ENCODE measurements around the gene C19orf44.

C19orf44 gene

GRCh38 chr19:16566161-16566560 lies 70.0 kb downstream of the C19orf44 start:
- TF ChIP-seq CTCF (IDR thresholded peaks at IDR 0.05; ENCODE audit: low read depth, low read length) = no peak
- no peak for DNase-seq
- no peaks in the 10 kb centered on the region for H3K4me1 ChIP-seq
- no peaks in the 10 kb centered on the region for H3K9me3 ChIP-seq
- no peaks in the 10 kb centered on the region for H3K27me3 ChIP-seq
- H3K4me3 ChIP-seq (ENCODE audit: low read depth, low read length) = no peak overlapping the region
- peaks cover 53% of the 10 kb centered on the region for H3K36me3 ChIP-seq

GRCh38 chr19:16566702-16567101 lies 70.5 kb downstream of the C19orf44 start:
- DNase-seq = no peak
- TF ChIP-seq CTCF (IDR thresholded peaks at IDR 0.05; ENCODE audit: low read depth, low read length) = no peak
- H3K9me3 ChIP-seq = no peaks in the 10 kb centered on the region
- H3K36me3 ChIP-seq = peaks cover 49% of the 10 kb centered on the region
- no peaks in the 10 kb centered on the region for H3K4me1 ChIP-seq
- H3K27me3 ChIP-seq = no peaks in the 10 kb centered on the region
- H3K4me3 ChIP-seq (ENCODE audit: low read depth, low read length) = no peak overlapping the region

GRCh38 chr19:16569609-16570320 lies 73.6 kb downstream of the C19orf44 start:
- Histone ChIP-seq H3K27me3 (no peaks in the 10 kb centered on the region), H3K36me3 (peaks cover 41% of the 10 kb centered on the region), H3K9me3 (no peaks in the 10 kb centered on the region), H3K4me1 (no peaks in the 10 kb centered on the region), H3K4me3 (ENCODE audit: low read depth, low read length) (no peak overlapping the region)
- no peak for TF ChIP-seq CTCF (IDR thresholded peaks at IDR 0.05; ENCODE audit: low read depth, low read length)
- DNase-seq = no peak
